Ectodermal cell (in vitro differentiated cells): Measurements from ENCODE around the gene DNAH1.
"Not testable (repeated sequence)": the region's sequence is repeated elsewhere in the genome, so short reads cannot be mapped to it uniquely, and the experiment has no call there.

Source experiments
- H3K27ac ChIP-seq: 2 replicates; pipeline ENCODE4 v1.7.0; 2013; ENCODE audit warnings: mild to moderate bottlenecking, low read depth, low read length; ENCODE audit not compliant: insufficient read depth, poor library complexity, severe bottlenecking
- H3K27me3 ChIP-seq: 2 replicates; pipeline ENCODE4 v1.7.0; 2013; ENCODE audit warnings: mild to moderate bottlenecking, low read length; ENCODE audit not compliant: insufficient read depth, control insufficient read depth, poor library complexity, severe bottlenecking
- H3K36me3 ChIP-seq: one replicate; pipeline ENCODE4 v1.7.0; 2013; ENCODE audit warnings: low read length; ENCODE audit not compliant: control insufficient read depth, insufficient read depth
- H3K4me1 ChIP-seq: one replicate; pipeline ENCODE4 v1.7.0; 2013; ENCODE audit warnings: low read length; ENCODE audit not compliant: control insufficient read depth, insufficient read depth
- H3K4me3 ChIP-seq: 2 replicates; pipeline ENCODE4 v1.7.0; 2013; ENCODE audit warnings: low read depth, low read length, control low read depth; ENCODE audit not compliant: insufficient read depth
- H3K9me3 ChIP-seq: 2 replicates; pipeline ENCODE4 v1.7.0; 2013; ENCODE audit warnings: mild to moderate bottlenecking, low read length, moderate library complexity; ENCODE audit not compliant: control insufficient read depth
- WGBS, 2 experiments: methylation state at CpG; one replicate each; pipeline ENCODE4 v1.1.7; 2013; ENCODE audit warnings: missing lambda C conversion rate in 2 of 2; 5-methylcytosine and 5-hydroxymethylcytosine counted together

Gene DNAH1

DNA sequence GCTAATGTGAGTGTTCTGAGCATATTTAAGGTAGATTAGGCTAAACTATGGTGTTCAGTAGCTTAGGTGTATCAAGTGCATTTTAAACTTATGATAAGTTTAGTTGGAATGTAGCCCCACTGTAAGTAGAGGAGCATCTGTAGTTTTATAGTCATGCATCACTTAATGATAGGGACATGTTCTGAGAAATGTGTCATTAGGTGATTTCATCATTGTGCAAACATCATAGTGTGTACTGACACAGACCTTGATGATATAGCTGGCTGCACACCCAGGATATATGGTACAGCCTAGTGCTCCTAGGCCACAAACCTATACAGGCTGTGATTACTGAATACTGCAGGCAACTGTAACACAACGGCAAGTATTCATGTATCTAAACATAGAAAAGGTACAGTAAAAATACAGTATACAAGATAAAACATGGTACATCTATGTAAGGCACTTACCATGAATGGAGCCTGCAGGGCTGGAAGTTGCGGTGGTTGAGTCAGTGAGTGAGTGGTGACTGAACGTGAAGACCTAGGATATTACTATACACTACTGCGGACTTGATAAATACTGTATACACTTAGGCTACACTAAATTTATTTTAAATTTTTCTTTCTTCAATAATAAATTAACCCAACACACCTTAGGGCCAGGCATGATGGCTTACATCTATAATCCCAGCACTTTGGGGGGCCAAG is 17.9 kb downstream of the DNAH1 start:
- H3K36me3 ChIP-seq: no peaks in the 10 kb centered on the region
- WGBS, 2 experiments: 95 to 96% methylated on average over 4 of the region's 4 CpGs
- no peak overlapping the region for H3K4me3 ChIP-seq
- H3K27me3 ChIP-seq: no peaks in the 10 kb centered on the region
- H3K27ac ChIP-seq: no peak overlapping the region
- no peaks in the 10 kb centered on the region for H3K9me3 ChIP-seq
- no peaks in the 10 kb centered on the region for H3K4me1 ChIP-seq

DNA sequence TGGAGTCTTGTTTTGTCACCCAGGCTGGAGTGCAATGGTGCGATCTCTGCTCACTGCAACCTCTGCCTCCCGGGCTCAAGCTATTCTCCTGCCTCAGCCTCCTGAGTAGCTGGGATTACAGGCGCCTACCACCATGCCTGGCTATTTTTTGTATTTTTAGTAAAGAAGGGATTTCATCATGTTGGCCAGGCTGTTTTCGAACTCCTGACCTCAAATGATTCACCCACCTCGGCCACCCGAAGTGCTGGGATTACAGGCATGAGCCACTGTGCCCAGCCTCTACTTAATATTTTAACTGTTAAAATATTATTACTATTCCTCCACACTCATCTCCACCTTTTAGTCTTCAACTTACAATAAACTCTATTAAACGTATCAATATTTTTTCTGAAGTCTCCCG is 22.0 kb downstream of the DNAH1 start:
- H3K9me3 ChIP-seq, H3K27ac ChIP-seq: not testable (repeated sequence)

DNA sequence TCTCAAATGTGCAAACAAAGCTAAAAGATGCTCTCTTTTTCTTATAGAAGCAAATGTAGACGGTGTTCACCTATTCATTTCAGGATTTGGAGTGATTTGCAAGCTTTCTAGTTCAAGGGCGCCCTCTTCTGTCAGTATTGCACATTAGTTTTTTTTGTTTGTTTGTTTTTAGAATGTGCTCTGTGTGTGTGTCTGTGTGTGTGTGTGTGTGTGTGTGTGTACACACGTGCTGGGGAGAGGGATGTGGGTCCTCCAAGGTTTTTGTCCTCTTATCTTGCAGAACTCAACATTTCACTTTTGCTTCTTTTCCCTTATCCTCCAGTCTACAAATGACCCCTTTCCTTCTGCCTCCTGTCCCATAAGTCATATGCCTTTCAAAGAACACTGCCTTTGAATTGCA is 23.5 kb downstream of the DNAH1 start:
- Histone ChIP-seq H3K36me3 (no peaks in the 10 kb centered on the region), H3K4me1 (no peaks in the 10 kb centered on the region), H3K9me3 (no peaks in the 10 kb centered on the region), H3K27me3 (no peaks in the 10 kb centered on the region), H3K27ac (no peak overlapping the region), H3K4me3 (no peak overlapping the region)
- WGBS, 2 experiments: 8 to 10% methylated on average over 2 to 3 of the region's 3 CpGs

More for the DNA sequence above, 22.0 kb downstream of the DNAH1 start:
- not testable (repeated sequence) for H3K4me1 ChIP-seq, H3K27me3 ChIP-seq, H3K36me3 ChIP-seq, H3K4me3 ChIP-seq
- 94% methylated on average over 8 of the region's 8 CpGs for WGBS, 2 experiments

DNA sequence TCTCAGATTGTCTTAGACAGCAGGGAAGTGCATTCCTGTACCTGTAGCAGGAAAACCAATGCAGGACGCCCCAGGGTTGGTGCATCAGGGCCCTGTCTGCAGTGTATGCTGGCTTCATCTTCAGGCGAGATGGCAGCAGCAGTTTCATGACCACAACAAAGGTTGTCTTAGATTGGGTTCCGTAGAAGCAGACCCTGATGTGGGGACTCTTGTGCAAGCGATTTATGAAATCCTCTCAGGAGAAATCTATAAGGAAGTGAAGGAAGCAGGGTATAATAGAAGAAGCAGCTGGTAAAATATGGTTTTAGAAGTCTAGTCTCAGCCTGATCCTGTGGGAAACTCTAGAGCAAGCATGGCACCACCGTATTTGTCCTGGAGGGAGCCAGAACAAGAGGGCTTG is 25.0 kb downstream of the DNAH1 start:
- H3K36me3 ChIP-seq: no peaks in the 10 kb centered on the region
- no peaks in the 10 kb centered on the region for H3K27me3 ChIP-seq
- WGBS, 2 experiments: 84 to 87% methylated on average over 5 of the region's 5 CpGs

DNA sequence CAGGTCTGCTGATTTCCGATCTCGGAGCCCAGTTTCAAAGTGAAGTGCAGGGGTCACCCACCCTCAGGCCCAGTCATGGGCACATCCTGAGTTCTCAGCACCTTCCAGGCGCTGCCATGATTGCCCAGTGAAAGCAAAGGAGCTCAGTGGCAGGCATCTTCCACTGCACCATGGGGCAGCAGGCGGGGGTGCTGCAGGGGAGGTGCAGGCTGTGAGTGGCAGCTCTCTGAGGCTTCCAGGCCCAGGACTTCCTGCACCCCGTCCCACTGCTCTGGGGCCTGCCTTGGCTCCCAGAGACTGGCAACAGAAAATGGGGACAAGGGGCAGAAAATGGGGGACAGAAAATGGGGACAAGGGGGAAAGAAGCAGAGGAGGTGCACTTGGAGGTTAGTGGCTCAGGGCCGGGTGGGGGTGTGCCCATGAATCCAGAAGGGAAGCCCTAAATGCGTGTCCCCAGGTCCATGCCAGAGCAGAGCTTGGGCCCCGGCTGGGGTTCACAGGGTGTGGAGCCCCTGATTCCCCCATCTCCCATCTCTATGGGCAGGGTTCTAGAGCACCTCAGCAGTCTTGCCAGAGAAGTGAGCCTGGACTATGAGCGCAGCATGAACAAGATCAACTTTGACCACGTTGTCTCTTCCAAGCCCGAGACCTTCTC is 28.0 kb downstream of the DNAH1 start:
- Histone ChIP-seq H3K4me1 (no peaks in the 10 kb centered on the region), H3K36me3 (no peaks in the 10 kb centered on the region), H3K27ac (no peak overlapping the region), H3K27me3 (no peaks in the 10 kb centered on the region), H3K9me3 (no peaks in the 10 kb centered on the region), H3K4me3 (no peak overlapping the region)
- 91 to 93% methylated on average over 11 of the region's 11 CpGs for WGBS, 2 experiments

More for the DNA sequence above, 25.0 kb downstream of the DNAH1 start:
- Histone ChIP-seq H3K9me3 (no peaks in the 10 kb centered on the region), H3K27ac (no peak overlapping the region), H3K4me3 (no peak overlapping the region), H3K4me1 (no peaks in the 10 kb centered on the region)

DNA sequence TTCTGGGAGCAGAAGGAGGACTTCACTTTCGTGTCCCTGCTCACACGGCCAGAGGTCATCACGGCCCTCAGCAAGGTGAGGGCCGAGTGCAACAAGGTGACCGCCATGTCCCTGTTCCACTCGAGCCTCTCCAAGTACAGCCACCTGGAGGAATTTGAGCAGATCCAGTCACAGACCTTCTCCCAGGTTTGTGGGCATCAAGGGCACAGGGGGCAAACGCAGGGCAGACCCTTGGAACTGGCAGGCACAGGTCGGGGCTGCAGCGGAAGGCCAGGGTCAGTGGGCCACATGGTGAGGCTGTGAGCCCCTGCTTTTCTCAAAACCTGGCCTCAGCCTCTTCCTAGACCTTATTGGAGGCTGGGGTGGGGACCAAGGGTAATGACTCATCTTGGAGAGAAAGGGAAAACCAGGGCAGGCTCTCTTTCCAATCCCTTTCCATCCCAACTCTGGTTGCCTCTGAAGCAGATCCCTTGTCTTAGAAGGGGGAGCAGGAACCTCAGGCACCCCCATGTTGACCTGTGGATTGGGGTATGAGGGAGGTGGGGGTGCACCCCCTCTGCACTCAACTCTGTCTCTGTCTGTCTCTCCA is 29.5 kb downstream of the DNAH1 start:
- Histone ChIP-seq H3K4me3 (no peak overlapping the region), H3K27ac (no peak overlapping the region), H3K27me3 (no peaks in the 10 kb centered on the region), H3K4me1 (no peaks in the 10 kb centered on the region), H3K9me3 (no peaks in the 10 kb centered on the region), H3K36me3 (no peaks in the 10 kb centered on the region)
- 90 to 93% methylated on average over 9 of the region's 9 CpGs for WGBS, 2 experiments

DNA sequence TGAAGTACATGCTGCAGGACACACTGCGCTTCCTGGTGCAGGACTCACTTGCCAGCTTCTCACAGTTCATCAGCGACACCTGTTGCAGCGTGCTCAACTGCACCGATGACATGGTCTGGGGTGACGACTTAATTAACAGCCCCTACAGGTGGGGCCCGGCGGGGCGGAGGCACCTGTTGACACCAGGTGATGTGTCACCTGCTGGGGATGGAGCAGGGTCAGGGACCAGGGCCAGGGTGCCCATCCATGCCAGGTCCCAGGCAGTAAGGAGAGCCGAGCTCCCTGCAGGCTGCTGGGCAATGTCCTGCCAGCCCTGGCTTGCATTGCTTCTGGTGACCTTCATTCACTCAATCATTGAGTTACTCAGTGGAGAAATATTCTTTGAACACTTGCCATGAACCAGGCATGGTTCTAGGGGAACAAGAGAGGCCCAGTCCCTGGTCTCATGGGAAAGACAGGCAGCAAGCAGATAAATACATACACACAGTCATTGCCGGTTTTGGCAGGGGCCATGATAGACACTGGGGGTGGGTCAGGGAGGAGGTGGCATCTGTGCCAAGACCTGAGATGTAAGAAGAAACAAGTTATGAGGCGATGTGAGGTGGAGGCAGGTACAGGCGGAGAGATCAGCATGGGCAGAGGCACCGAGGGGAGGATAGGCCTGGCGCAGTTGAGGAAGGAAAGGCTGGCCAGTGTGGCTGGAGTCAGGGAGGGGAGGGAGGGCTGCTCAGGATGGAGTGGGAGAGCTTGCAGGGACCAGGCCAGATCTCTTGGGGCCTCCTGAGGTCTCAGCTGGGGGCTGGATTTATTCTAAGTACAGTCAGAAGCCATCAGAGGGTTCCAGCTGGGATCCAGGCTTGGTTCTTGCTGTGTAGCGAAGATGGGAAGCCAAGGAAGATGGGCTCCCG is 30.8 kb downstream of the DNAH1 start:
- 94 to 96% methylated on average over 16 of the region's 16 CpGs for WGBS, 2 experiments
- Histone ChIP-seq H3K36me3 (no peaks in the 10 kb centered on the region), H3K4me1 (no peaks in the 10 kb centered on the region), H3K27ac (no peak overlapping the region), H3K27me3 (no peaks in the 10 kb centered on the region), H3K9me3 (no peaks in the 10 kb centered on the region), H3K4me3 (no peak overlapping the region)

DNA sequence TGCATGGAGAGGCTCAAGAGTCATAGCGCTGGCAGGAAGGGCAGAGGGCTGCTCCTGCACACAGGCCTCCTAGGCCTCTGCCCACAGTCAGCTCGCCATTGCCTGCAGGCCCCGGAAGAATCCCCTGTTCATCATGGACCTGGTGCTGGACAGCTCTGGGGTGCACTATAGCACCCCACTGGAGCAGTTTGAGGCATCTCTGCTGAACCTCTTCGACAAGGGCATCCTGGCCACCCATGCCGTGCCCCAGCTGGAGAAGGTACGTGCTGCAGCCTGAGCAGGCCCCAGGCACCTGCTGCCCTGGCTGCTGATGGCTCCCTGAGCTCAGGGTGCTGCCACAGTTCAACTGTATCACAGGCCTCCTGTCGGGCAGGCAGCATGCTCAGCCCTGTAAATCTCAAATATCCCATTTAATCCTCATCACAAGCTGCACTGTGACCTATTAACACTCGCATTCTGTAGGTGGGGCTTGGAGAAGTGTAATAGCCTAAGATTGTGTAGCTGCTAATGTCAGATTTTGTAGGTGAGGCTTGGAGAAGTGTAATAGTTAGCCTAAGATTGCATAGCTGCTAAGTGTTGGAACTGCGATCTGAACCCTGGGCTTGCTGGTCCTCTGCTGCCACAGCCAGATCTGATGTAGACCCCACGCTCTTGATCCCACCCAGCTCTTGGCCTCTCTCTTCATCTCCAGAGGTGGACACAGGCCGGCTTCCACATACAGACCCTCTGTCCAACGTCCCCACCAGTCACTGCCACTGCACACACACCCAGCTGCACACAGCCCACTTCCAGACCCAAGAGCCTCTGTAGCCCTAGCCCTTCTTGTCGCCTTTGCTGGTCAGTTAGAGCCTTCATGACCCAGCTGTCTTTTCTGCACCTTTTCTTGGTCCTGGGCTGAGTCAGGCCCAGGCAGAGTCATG is 31.9 kb downstream of the DNAH1 start:
- Histone ChIP-seq H3K9me3 (no peaks in the 10 kb centered on the region), H3K27ac (no peak overlapping the region), H3K4me1 (no peaks in the 10 kb centered on the region), H3K4me3 (no peak overlapping the region), H3K36me3 (no peaks in the 10 kb centered on the region), H3K27me3 (no peaks in the 10 kb centered on the region)
- 92 to 93% methylated on average over 13 of the region's 13 CpGs for WGBS, 2 experiments

DNA sequence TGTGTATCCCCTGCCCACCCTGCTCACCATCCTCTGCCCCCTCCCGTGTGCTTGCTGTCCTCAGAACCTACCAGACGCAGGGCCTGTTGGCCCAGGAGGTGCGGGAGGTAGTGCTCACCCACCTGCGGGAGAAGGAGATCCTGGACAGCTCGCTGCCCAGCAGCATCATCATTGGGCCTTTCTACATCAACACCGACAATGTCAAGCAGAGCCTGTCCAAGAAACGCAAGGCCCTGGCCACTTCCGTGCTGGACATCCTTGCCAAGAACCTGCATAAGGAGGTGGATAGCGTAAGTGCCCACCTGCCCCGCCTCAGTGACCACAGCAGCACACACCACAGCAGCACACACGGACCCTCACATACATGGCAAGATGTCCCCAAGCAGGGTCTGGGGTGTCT is 33.0 kb downstream of the DNAH1 start:
- Histone ChIP-seq H3K36me3 (no peaks in the 10 kb centered on the region), H3K9me3 (no peaks in the 10 kb centered on the region), H3K27ac (no peak overlapping the region), H3K27me3 (no peaks in the 10 kb centered on the region), H3K4me1 (no peaks in the 10 kb centered on the region), H3K4me3 (no peak overlapping the region)
- 94 to 96% methylated on average over 11 of the region's 11 CpGs for WGBS, 2 experiments
